ENCODE measurements around the gene LRRC41. TPM values are rescaled to one million over a fixed set of nuclear protein-coding genes. Genes with fewer than 3 reads are reported as not detected.

LRRC41 gene
- total RNA-seq, 1 experiment from 2014 or later, result 66.3 TPM

DNA sequence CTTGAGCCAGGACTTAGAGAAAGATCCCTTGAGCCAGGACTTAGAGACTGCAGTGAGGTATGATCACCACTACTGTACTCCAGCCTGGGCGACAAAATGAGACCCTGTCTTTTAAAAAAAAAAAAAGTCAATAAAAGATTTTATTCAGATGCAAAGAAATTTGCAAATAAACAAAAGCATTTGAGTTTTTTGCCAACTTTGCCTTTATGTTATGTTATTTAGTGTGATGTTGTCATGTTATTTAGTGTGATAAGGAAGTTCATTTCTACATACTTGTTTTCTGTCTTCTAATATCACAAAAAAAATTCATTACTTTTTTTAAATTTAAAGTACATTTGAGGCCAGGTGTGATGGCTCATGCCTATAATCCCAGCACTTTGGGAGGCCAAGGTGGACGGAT, 46.9 kb downstream of the LRRC41 start:
- peaks cover 18% of the 10 kb centered on the region for H3K36me3 ChIP-seq (ENCODE audit: low read depth)
- no peaks in the 10 kb centered on the region for H3K79me2 ChIP-seq (ENCODE audit: low read depth)
- BruUV-seq (replicated peaks), result no TSS peak
- peaks cover 15% of the 10 kb centered on the region; the same call in 1 of the 2 replicates for H3F3A ChIP-seq (ENCODE audit: insufficient read depth, low read depth)
- TF ChIP-seq EZH2 (IDR thresholded peaks at IDR 0.05; ENCODE audit: low read depth), result no peak
- TF ChIP-seq, protein P1, sequence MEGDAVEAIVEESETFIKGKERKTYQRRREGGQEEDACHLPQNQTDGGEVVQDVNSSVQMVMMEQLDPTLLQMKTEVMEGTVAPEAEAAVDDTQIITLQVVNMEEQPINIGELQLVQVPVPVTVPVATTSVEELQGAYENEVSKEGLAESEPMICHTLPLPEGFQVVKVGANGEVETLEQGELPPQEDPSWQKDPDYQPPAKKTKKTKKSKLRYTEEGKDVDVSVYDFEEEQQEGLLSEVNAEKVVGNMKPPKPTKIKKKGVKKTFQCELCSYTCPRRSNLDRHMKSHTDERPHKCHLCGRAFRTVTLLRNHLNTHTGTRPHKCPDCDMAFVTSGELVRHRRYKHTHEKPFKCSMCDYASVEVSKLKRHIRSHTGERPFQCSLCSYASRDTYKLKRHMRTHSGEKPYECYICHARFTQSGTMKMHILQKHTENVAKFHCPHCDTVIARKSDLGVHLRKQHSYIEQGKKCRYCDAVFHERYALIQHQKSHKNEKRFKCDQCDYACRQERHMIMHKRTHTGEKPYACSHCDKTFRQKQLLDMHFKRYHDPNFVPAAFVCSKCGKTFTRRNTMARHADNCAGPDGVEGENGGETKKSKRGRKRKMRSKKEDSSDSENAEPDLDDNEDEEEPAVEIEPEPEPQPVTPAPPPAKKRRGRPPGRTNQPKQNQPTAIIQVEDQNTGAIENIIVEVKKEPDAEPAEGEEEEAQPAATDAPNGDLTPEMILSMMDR (conservative IDR thresholded peaks at IDR 0.05), result no peak
- H3K9me3 ChIP-seq (ENCODE audit: insufficient read depth, low read depth), result no peaks in the 10 kb centered on the region
- CTCF ChIA-PET, result no interaction called here
- H3K27ac ChIP-seq, result no peak overlapping the region
- H3K4me2 ChIP-seq, result no peak overlapping the region
- no peaks in the 10 kb centered on the region for H3K9me2 ChIP-seq (ENCODE audit: insufficient read depth)
- no peak overlapping the region for H3K4me3 ChIP-seq
- H3K4me1 ChIP-seq (replicated peaks; ENCODE audit: insufficient read depth), result no peaks in the 10 kb centered on the region
- no peaks in the 10 kb centered on the region for H4K20me1 ChIP-seq (ENCODE audit: insufficient read depth)
- no peak for DNase-seq
- H3K27me3 ChIP-seq (ENCODE audit: insufficient read depth, low read depth), result no peaks in the 10 kb centered on the region
- H2AFZ ChIP-seq, result no peak overlapping the region
- POLR2A ChIA-PET (ENCODE audit: unreplicated experiment), result no interaction called here
- intact Hi-C loops (cut with micrococcal nuclease; ENCODE audit: unreplicated experiment), result no loop called here

DNA sequence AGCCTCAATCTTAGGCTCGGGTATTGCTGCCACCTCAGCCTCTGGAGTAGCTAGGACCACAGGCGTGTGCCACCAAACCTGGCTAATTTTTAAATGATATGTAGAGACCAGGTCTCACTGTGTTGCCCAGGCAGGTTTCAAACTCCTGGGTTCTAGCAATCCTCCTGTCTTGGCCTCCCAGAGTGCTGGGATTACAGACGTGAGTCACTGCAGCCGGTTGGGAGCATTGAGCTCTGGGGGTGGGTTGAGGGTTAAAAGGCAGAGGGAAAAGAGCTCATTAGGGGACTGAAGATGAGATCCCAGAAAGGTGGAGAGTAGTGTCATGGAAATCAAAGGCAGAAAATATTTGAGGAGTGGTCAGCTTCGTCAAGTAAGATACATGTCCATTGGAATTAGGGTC, 48.7 kb downstream of the LRRC41 start:
- Histone ChIP-seq H3K4me3 (no peak overlapping the region), H3K27me3 (ENCODE audit: insufficient read depth, low read depth) (no peaks in the 10 kb centered on the region), H3F3A (ENCODE audit: insufficient read depth, low read depth) (peaks cover 18% of the 10 kb centered on the region; the same call in 1 of the 2 replicates), H3K9me3 (ENCODE audit: insufficient read depth, low read depth) (no peaks in the 10 kb centered on the region), H4K20me1 (ENCODE audit: insufficient read depth) (no peaks in the 10 kb centered on the region), H2AFZ (no peak overlapping the region), H3K9me2 (ENCODE audit: insufficient read depth) (no peaks in the 10 kb centered on the region), H3K4me1 (replicated peaks; ENCODE audit: insufficient read depth) (no peaks in the 10 kb centered on the region), H3K79me2 (ENCODE audit: low read depth) (peaks cover 9% of the 10 kb centered on the region; the same call in 1 of the 2 replicates), H3K4me2 (no peak overlapping the region), H3K36me3 (ENCODE audit: low read depth) (peaks cover 19% of the 10 kb centered on the region), H3K27ac (no peak overlapping the region)
- ChIA-PET POLR2A (ENCODE audit: unreplicated experiment) (interaction anchor here (0.5 to 0.7 kb wide), 3 partner anchors 29 to 663 kb away, joined by 3 read pairs; no protein-coding TSS in a partner anchor), CTCF (no interaction called here)
- no TSS peak for BruUV-seq (replicated peaks)
- no peak for DNase-seq
- intact Hi-C loops (cut with micrococcal nuclease; ENCODE audit: unreplicated experiment), result no loop called here
- TF ChIP-seq, protein P1 (conservative IDR thresholded peaks at IDR 0.05), result no peak
- no peak for TF ChIP-seq EZH2 (IDR thresholded peaks at IDR 0.05; ENCODE audit: low read depth)

DNA sequence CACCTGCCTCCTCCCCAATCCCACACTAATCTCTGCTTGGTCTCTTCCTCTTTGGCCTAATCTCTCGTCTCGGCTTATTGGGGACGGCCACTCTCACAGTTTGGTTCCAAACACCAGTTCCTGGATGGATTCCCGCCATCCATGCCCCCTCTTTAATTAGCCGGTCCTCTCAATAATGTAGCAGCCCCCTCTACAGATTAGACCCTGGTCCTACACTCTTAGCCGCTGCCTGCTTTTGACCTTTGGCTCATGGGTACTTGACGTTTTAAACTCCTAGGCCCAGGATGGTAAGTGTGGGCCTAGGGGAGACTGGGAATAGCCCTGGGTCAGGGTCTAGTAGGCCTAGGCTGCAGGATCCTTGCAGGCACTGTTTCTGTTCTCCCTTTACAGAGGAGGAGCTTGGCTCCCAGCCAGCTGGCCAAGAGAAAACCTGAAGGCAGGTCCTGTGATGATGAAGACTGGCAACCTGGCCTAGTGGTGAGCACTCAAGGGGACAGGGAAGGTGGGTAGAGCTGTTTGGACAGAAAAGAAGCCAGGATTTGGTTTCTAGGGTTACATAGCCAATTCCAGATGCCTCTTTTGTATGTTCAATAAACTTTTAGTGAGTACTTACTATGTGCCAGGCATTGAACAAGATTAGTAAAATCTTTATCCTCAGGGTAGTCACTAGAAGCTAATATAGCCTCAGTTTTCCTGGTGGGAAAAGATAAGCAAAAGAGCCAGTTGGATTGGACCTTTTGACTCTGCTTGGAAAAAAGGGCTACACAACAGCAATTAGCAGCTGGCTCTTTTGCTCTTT, 55.1 kb downstream of the LRRC41 start:
- Histone ChIP-seq H3K4me2 (peak overlapping the region; percentile 86), H3K9me2 (ENCODE audit: insufficient read depth) (no peaks in the 10 kb centered on the region), H3K9me3 (ENCODE audit: insufficient read depth, low read depth) (no peaks in the 10 kb centered on the region), H2AFZ (peak overlapping the region; percentile 86), H3K4me3 (peak overlapping the region; percentile 68), H3F3A (ENCODE audit: insufficient read depth, low read depth) (peaks cover 22% of the 10 kb centered on the region; the same call in 1 of the 2 replicates), H4K20me1 (ENCODE audit: insufficient read depth) (no peaks in the 10 kb centered on the region), H3K4me1 (replicated peaks; ENCODE audit: insufficient read depth) (peaks cover 21% of the 10 kb centered on the region), H3K27ac (no peak overlapping the region), H3K79me2 (ENCODE audit: low read depth) (peaks cover 27% of the 10 kb centered on the region), H3K27me3 (ENCODE audit: insufficient read depth, low read depth) (no peaks in the 10 kb centered on the region), H3K36me3 (ENCODE audit: low read depth) (peaks cover 15% of the 10 kb centered on the region)
- intact Hi-C loops (cut with micrococcal nuclease; ENCODE audit: unreplicated experiment), result loop anchor here (10.0 kb wide), 1 partner anchor 564 kb away; the partner anchor contains the start of genes GPBP1L1 and TMEM69
- POLR2A ChIA-PET (ENCODE audit: unreplicated experiment), result interaction anchor here (0.6 to 0.7 kb wide), 5 partner anchors 30 to 576 kb away, joined by 3 to 6 read pairs (median 3); no protein-coding TSS in a partner anchor
- CTCF ChIA-PET, result interaction anchor here (0.7 kb wide), 1 partner anchor 759 kb away, joined by 3 read pairs; no protein-coding TSS in a partner anchor
- TSS peak; percentile 45 for BruUV-seq (replicated peaks)
- peak; percentile 71 to 74 for DNase-seq
- TF ChIP-seq, protein P1 (conservative IDR thresholded peaks at IDR 0.05), result peak; percentile 64
- no peak for TF ChIP-seq EZH2 (IDR thresholded peaks at IDR 0.05; ENCODE audit: low read depth)
